Immature natural killer cell (primary cell): Measurements from ENCODE around the gene ICAM4. TPM values are rescaled to one million over a fixed set of nuclear protein-coding genes. Genes with fewer than 3 reads are reported as not detected.
A peak's percentile ranks its signal among the peaks of the same experiment; 100 is the strongest.
"Not testable (repeated sequence)": the region's sequence is repeated elsewhere in the genome, so short reads cannot be mapped to it uniquely, and the experiment has no call there.

Experiments used
- DNase-seq, 3 donors: peaks; one replicate each; pipeline ENCODE4 v3.0.0; 2022; ENCODE audit warnings: mixed read lengths in 1 of 3
- H3K27ac Mint-ChIP-seq, 6 donors: one replicate each; pipeline ENCODE4 v1.8.0; 2020; ENCODE audit warnings: mixed read lengths in 6 of 6, mild to moderate bottlenecking in 5 of 6, inconsistent platforms in 4 of 6, moderate library complexity in 3 of 6
- H3K27me3 Mint-ChIP-seq, 3 donors: one replicate each; pipeline ENCODE4 v1.8.0; 2020 to 2021; ENCODE audit warnings: low read depth in 3 of 3, mild to moderate bottlenecking in 3 of 3, mixed read lengths in 3 of 3, moderate library complexity in 3 of 3, inconsistent platforms in 1 of 3
- H3K36me3 Mint-ChIP-seq, 3 donors: one replicate each; pipeline ENCODE4 v1.8.0; 2020; ENCODE audit warnings: mixed read lengths in 3 of 3, inconsistent platforms in 2 of 3, mild to moderate bottlenecking in 2 of 3
- H3K4me1 Mint-ChIP-seq, 2 donors: one replicate each; pipeline ENCODE4 v1.8.0; 2020; ENCODE audit warnings: inconsistent platforms in 2 of 2, mild to moderate bottlenecking in 2 of 2, mixed read lengths in 2 of 2, moderate library complexity in 1 of 2
- H3K4me3 Mint-ChIP-seq, 5 donors: one replicate each; pipeline ENCODE4 v1.8.0; 2020; ENCODE audit warnings: mild to moderate bottlenecking in 5 of 5, mixed read lengths in 5 of 5, inconsistent platforms in 3 of 5, moderate library complexity in 3 of 5
- H3K9me3 Mint-ChIP-seq, 6 donors: one replicate each; pipeline ENCODE4 v1.8.0; 2020; ENCODE audit warnings: mild to moderate bottlenecking in 6 of 6, mixed read lengths in 6 of 6, inconsistent platforms in 4 of 6, moderate library complexity in 3 of 6
- polyA plus RNA-seq, 3 donors: library from polyadenylated mRNA; unstranded; fragments of 300-500 nt; fragmentation: Illumina TruSeq; gene quantifications; one replicate each; pipeline ENCODE4 v1.2.3, GENCODE V29; 2021

The ICAM4 gene
- polyA plus RNA-seq, 3 donors from 2014 or later = 0.63 to 1.1 TPM; not detected in 1

- Mint-ChIP-seq H3K4me1 (peaks cover 47 to 51% of the 10 kb centered on the region in 2 donors), H3K4me3 (peak overlapping the region in 1 of 5 donors; percentile 29)
Observed at GRCh38 chr19:10336725-10337124, 50.0 kb downstream of the ICAM4 start.

More at GRCh38 chr19:10336725-10337124, 50.0 kb downstream of the ICAM4 start:
- not testable (repeated sequence) for H3K9me3 Mint-ChIP-seq, H3K36me3 Mint-ChIP-seq, DNase-seq
- H3K27ac Mint-ChIP-seq = peak overlapping the region in 1 of 6 donors; percentile 29
- peaks cover 4 to 14% (median 6%) of the 10 kb centered on the region in 3 donors for H3K27me3 Mint-ChIP-seq

Other genes with a start within 250 kb of the ICAM4 start
- gene SHFL, start 200.6 kb upstream of the ICAM4 start, polyA plus RNA-seq = 10 to 100 TPM; 39.4 to 78.4 (median 44.2) TPM
- gene ANGPTL6, start 184.3 kb upstream of the ICAM4 start, polyA plus RNA-seq = 1 to 10 TPM in 2 of 3 donors, under 1 TPM in 1; 0.53 to 1.9 (median 1.2) TPM
- 10 to 100 TPM; 12.1 to 44.8 (median 18.4) TPM for gene PPAN, start 180.6 kb upstream of the ICAM4 start, polyA plus RNA-seq
- 10 to 100 TPM in 1 of 3 donors, 1 to 10 TPM in 2; 2.6 to 26.7 (median 6.9) TPM for gene P2RY11, start 175.3 kb upstream of the ICAM4 start, polyA plus RNA-seq
- 100 to 1,000 TPM; 334 to 509 (median 485) TPM for gene EIF3G, start 167.1 kb upstream of the ICAM4 start, polyA plus RNA-seq
- gene DNMT1, start 92.0 kb upstream of the ICAM4 start, polyA plus RNA-seq = 100 to 1,000 TPM in 1 of 3 donors, 10 to 100 TPM in 2; 21.8 to 162 (median 43.3) TPM
- 1 to 10 TPM in 2 of 3 donors, under 1 TPM in 1; 0.79 to 2.7 (median 1.4) TPM for gene S1PR2, start 55.6 kb upstream of the ICAM4 start, polyA plus RNA-seq
- 10 to 100 TPM; 24.3 to 42.6 (median 27.1) TPM for gene MRPL4, start 34.7 kb upstream of the ICAM4 start, polyA plus RNA-seq
- gene ICAM1, start 15.8 kb upstream of the ICAM4 start, polyA plus RNA-seq = 10 to 100 TPM in 2 of 3 donors, 1 to 10 TPM in 1; 9.9 to 18.4 (median 18.0) TPM
- gene ICAM5, start 3.0 kb downstream of the ICAM4 start, polyA plus RNA-seq = not detected
- gene ZGLP1, start 22.9 kb downstream of the ICAM4 start, polyA plus RNA-seq = 1 to 10 TPM in 1 of 3 donors, under 1 TPM in 1, not detected in 1; 0.48 to 1.9 TPM
- 10 to 100 TPM; 12.5 to 17.8 (median 16.6) TPM for gene FDX2, start 29.1 kb downstream of the ICAM4 start, polyA plus RNA-seq
- gene RAVER1, start 46.6 kb downstream of the ICAM4 start, polyA plus RNA-seq = 10 to 100 TPM in 1 of 3 donors, 1 to 10 TPM in 2; 8.7 to 31.5 (median 9.7) TPM
- 100 to 1,000 TPM; 263 to 292 (median 280) TPM for gene ICAM3, start 52.7 kb downstream of the ICAM4 start, polyA plus RNA-seq
- 100 to 1,000 TPM in 1 of 3 donors, 10 to 100 TPM in 2; 33.6 to 105 (median 40.6) TPM for gene TYK2, start 93.6 kb downstream of the ICAM4 start, polyA plus RNA-seq
- gene CDC37, start 116.6 kb downstream of the ICAM4 start, polyA plus RNA-seq = 100 to 1,000 TPM in 1 of 3 donors, 10 to 100 TPM in 2; 46.5 to 100 (median 62.7) TPM
- 10 to 100 TPM; 10.4 to 22.6 (median 11.1) TPM for gene PDE4A, start 133.6 kb downstream of the ICAM4 start, polyA plus RNA-seq
- 10 to 100 TPM; 49.2 to 86.9 (median 71.6) TPM for gene KEAP1, start 216.4 kb downstream of the ICAM4 start, polyA plus RNA-seq
- gene S1PR5, start 230.5 kb downstream of the ICAM4 start, polyA plus RNA-seq = 100 to 1,000 TPM; 383 to 659 (median 399) TPM